ENCODE results near the gene MAP1LC3B2. TPM values are rescaled to one million over a fixed set of nuclear protein-coding genes. Genes with fewer than 3 reads are reported as not detected.

Gene MAP1LC3B2
- total RNA-seq, 1 experiment from 2014 or later, result 0.97 TPM

DNA sequence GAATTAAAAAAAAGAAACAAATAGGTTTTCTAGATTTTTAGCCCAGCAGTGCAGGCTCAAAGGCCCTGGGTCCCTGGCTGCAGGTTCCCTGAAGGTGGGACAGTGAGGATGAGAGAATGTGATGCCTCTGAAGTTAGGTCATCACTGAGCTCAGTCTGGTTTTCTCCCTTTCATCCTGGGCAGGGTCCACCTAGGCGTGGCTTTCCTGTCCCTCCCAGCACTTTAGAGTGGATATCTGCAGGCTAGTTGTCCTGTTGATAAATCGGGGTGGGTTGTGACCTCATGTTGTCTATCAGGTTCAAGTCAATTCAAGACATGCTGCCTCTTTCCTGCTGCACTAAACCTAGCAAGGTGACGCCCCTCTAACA is 60.9 kb downstream of the MAP1LC3B2 start:
- no peak for DNase-seq
- BruUV-seq (replicated peaks), result no TSS peak
- Mint-ChIP-seq H3K27ac (ENCODE audit: unreplicated experiment) (no peak overlapping the region), H3K27me3 (ENCODE audit: unreplicated experiment) (peaks cover 78% of the 10 kb centered on the region), H3K4me3 (ENCODE audit: low read depth, unreplicated experiment) (no peak overlapping the region), H3K4me1 (ENCODE audit: low read depth, unreplicated experiment) (no peaks in the 10 kb centered on the region), H3K36me3 (ENCODE audit: insufficient read depth, unreplicated experiment) (no peaks in the 10 kb centered on the region), H3K9me3 (ENCODE audit: low read depth, unreplicated experiment) (peaks cover 9% of the 10 kb centered on the region)
- TF ChIP-seq, protein P1, sequence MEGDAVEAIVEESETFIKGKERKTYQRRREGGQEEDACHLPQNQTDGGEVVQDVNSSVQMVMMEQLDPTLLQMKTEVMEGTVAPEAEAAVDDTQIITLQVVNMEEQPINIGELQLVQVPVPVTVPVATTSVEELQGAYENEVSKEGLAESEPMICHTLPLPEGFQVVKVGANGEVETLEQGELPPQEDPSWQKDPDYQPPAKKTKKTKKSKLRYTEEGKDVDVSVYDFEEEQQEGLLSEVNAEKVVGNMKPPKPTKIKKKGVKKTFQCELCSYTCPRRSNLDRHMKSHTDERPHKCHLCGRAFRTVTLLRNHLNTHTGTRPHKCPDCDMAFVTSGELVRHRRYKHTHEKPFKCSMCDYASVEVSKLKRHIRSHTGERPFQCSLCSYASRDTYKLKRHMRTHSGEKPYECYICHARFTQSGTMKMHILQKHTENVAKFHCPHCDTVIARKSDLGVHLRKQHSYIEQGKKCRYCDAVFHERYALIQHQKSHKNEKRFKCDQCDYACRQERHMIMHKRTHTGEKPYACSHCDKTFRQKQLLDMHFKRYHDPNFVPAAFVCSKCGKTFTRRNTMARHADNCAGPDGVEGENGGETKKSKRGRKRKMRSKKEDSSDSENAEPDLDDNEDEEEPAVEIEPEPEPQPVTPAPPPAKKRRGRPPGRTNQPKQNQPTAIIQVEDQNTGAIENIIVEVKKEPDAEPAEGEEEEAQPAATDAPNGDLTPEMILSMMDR (IDR thresholded peaks at IDR 0.05; ENCODE audit: unreplicated experiment), result no peak
- CTCF ChIA-PET, result no interaction called here
- intact Hi-C loops (cut with micrococcal nuclease; ENCODE audit: unreplicated experiment), result no loop called here

DNA sequence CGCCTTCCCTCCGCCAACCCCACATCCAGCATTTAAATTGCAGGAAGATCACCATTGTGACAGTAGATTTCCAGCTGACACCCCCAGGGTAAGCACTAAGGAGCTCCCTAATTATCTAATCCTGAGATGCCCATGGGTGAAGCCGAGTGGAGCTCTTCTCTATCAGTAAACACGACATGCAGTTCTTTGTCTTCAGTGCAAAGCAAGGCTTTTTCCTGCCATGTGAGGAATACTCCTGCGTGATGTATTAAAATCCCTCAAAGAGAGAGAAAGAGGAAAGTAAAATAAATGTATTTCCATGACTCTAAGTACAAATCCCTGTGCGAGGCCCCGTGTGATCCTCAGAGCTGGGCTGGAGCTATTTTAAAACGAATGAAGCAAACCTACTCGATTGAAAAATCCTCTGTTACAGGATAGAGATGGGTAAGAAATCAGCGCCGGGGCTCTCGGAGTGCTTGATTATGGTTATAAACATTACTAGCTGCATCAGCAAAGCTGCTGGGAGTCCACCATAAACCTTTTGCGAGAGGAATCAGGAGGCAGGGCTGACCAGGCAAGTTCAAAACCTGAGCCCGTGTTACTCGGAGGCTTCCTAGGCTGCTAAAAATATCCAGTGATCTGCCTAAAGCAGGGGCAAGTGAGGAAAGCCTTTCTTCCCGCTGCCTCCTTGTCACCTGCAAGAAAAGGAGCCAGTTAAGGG is 61.5 kb downstream of the MAP1LC3B2 start:
- intact Hi-C loops (cut with micrococcal nuclease; ENCODE audit: unreplicated experiment), result no loop called here
- TF ChIP-seq, protein P1 (IDR thresholded peaks at IDR 0.05; ENCODE audit: unreplicated experiment), result no peak
- peaks cover 73% of the 10 kb centered on the region for H3K27me3 Mint-ChIP-seq (ENCODE audit: unreplicated experiment)
- CTCF ChIA-PET, result no interaction called here
- no peak overlapping the region for H3K4me3 Mint-ChIP-seq (ENCODE audit: low read depth, unreplicated experiment)
- DNase-seq, result no peak
- no peak overlapping the region for H3K27ac Mint-ChIP-seq (ENCODE audit: unreplicated experiment)
- H3K9me3 Mint-ChIP-seq (ENCODE audit: low read depth, unreplicated experiment), result peaks cover 9% of the 10 kb centered on the region
- H3K36me3 Mint-ChIP-seq (ENCODE audit: insufficient read depth, unreplicated experiment), result no peaks in the 10 kb centered on the region
- H3K4me1 Mint-ChIP-seq (ENCODE audit: low read depth, unreplicated experiment), result no peaks in the 10 kb centered on the region
- no TSS peak for BruUV-seq (replicated peaks)

DNA sequence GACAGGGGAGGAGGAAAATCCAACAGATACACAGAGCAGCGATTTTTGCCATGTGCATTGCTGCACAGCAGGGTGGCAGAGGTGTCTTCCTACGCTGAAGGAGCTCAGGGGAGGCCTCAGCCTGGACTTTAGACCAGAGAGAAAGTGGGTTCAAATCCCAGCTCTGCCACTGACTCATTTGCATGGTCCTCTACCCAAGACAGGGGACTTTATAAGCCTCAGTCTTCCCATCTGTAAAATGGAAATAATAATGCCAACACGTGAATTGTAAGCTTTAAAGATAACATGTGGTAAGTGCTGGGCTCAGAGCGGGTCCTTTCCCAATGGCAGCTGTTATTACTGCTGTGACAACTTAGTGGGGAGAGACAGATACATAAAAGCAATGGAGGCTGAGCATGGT is 62.0 kb downstream of the MAP1LC3B2 start:
- H3K4me3 Mint-ChIP-seq (ENCODE audit: low read depth, unreplicated experiment), result no peak overlapping the region
- no peak for DNase-seq
- H3K9me3 Mint-ChIP-seq (ENCODE audit: low read depth, unreplicated experiment), result peaks cover 9% of the 10 kb centered on the region
- TF ChIP-seq, protein P1 (IDR thresholded peaks at IDR 0.05; ENCODE audit: unreplicated experiment), result no peak
- CTCF ChIA-PET, result interaction anchor here (0.5 kb wide), 1 partner anchor 186 kb away, joined by 4 read pairs; no protein-coding TSS in a partner anchor
- BruUV-seq (replicated peaks), result no TSS peak
- H3K27me3 Mint-ChIP-seq (ENCODE audit: unreplicated experiment), result peaks cover 67% of the 10 kb centered on the region
- intact Hi-C loops (cut with micrococcal nuclease; ENCODE audit: unreplicated experiment), result no loop called here
- H3K27ac Mint-ChIP-seq (ENCODE audit: unreplicated experiment), result no peak overlapping the region
- no peaks in the 10 kb centered on the region for H3K4me1 Mint-ChIP-seq (ENCODE audit: low read depth, unreplicated experiment)
- no peaks in the 10 kb centered on the region for H3K36me3 Mint-ChIP-seq (ENCODE audit: insufficient read depth, unreplicated experiment)

DNA sequence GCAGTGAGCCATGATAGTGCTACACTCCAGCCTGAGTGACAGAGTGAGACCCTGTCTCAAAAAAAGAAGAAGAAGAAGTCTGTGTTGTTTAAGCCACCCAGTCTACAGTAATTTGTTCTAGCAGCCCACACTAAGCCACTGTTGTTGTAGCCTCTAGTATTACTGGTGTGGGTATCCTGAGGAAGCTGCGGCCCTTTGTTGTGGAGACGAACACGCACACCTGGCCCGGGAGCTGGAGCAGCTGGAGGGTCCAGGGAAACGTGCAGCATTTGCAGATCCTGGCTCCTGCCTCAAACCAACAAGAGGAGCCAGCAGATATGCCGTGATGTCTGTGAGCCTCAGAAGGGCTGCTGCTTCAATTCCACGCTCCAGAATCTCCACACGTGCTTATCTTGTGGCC is 65.3 kb downstream of the MAP1LC3B2 start:
- CTCF ChIA-PET, result interaction anchor here (0.7 kb wide), 1 partner anchor 10 kb away, joined by 3 read pairs; no protein-coding TSS in a partner anchor
- TF ChIP-seq, protein P1 (IDR thresholded peaks at IDR 0.05; ENCODE audit: unreplicated experiment), result no peak
- peaks cover 4% of the 10 kb centered on the region for H3K36me3 Mint-ChIP-seq (ENCODE audit: insufficient read depth, unreplicated experiment)
- peaks cover 9% of the 10 kb centered on the region for H3K9me3 Mint-ChIP-seq (ENCODE audit: low read depth, unreplicated experiment)
- no TSS peak for BruUV-seq (replicated peaks)
- no peak overlapping the region for H3K4me3 Mint-ChIP-seq (ENCODE audit: low read depth, unreplicated experiment)
- intact Hi-C loops (cut with micrococcal nuclease; ENCODE audit: unreplicated experiment), result no loop called here
- H3K27ac Mint-ChIP-seq (ENCODE audit: unreplicated experiment), result no peak overlapping the region
- no peak for DNase-seq
- H3K4me1 Mint-ChIP-seq (ENCODE audit: low read depth, unreplicated experiment), result no peaks in the 10 kb centered on the region
- H3K27me3 Mint-ChIP-seq (ENCODE audit: unreplicated experiment), result peaks cover 68% of the 10 kb centered on the region
